ENCODE measurements around the gene RBM19. TPM values are rescaled to one million over a fixed set of nuclear protein-coding genes. Genes with fewer than 3 reads are reported as not detected.

RBM19 gene
- total RNA-seq, 1 donor from 2014 or later: 31.1 TPM

- no peaks in the 10 kb centered on the region for H3K36me3 Mint-ChIP-seq (ENCODE audit: unreplicated experiment)
- no peak for TF ChIP-seq CTCF (IDR thresholded peaks at IDR 0.05)
Observed at GRCh38 chr12:113777751-113778150, 188.4 kb downstream of the RBM19 start.

GRCh38 chr12:113776536-113776935, 189.6 kb downstream of the RBM19 start:
- peaks cover 45% of the 10 kb centered on the region for H3K27me3 Mint-ChIP-seq (ENCODE audit: unreplicated experiment)
- no peaks in the 10 kb centered on the region for H3K9me3 Mint-ChIP-seq (ENCODE audit: unreplicated experiment)
- no peak overlapping the region for H3K27ac Mint-ChIP-seq (ENCODE audit: unreplicated experiment)
- no peak overlapping the region for H3K4me3 Mint-ChIP-seq (ENCODE audit: unreplicated experiment)
- no peak for DNase-seq (ENCODE audit: extremely low spot score, unreplicated experiment)
- no peak for TF ChIP-seq CTCF (IDR thresholded peaks at IDR 0.05)
- H3K36me3 Mint-ChIP-seq (ENCODE audit: unreplicated experiment): no peaks in the 10 kb centered on the region
- H3K4me1 Mint-ChIP-seq (ENCODE audit: unreplicated experiment): no peaks in the 10 kb centered on the region

More at GRCh38 chr12:113777751-113778150, 188.4 kb downstream of the RBM19 start:
- Mint-ChIP-seq H3K27me3 (ENCODE audit: unreplicated experiment) (peaks cover 42% of the 10 kb centered on the region), H3K4me1 (ENCODE audit: unreplicated experiment) (no peaks in the 10 kb centered on the region), H3K27ac (ENCODE audit: unreplicated experiment) (no peak overlapping the region), H3K9me3 (ENCODE audit: unreplicated experiment) (no peaks in the 10 kb centered on the region), H3K4me3 (ENCODE audit: unreplicated experiment) (no peak overlapping the region)
- no peak for DNase-seq (ENCODE audit: extremely low spot score, unreplicated experiment)

GRCh38 chr12:113774526-113774925, 191.6 kb downstream of the RBM19 start:
- peaks cover 36% of the 10 kb centered on the region for H3K27me3 Mint-ChIP-seq (ENCODE audit: unreplicated experiment)
- TF ChIP-seq CTCF (IDR thresholded peaks at IDR 0.05): no peak
- no peaks in the 10 kb centered on the region for H3K36me3 Mint-ChIP-seq (ENCODE audit: unreplicated experiment)
- no peak overlapping the region for H3K4me3 Mint-ChIP-seq (ENCODE audit: unreplicated experiment)
- no peaks in the 10 kb centered on the region for H3K4me1 Mint-ChIP-seq (ENCODE audit: unreplicated experiment)
- no peak for DNase-seq (ENCODE audit: extremely low spot score, unreplicated experiment)
- H3K9me3 Mint-ChIP-seq (ENCODE audit: unreplicated experiment): no peaks in the 10 kb centered on the region
- no peak overlapping the region for H3K27ac Mint-ChIP-seq (ENCODE audit: unreplicated experiment)

GRCh38 chr12:113772505-113773030, 193.6 kb downstream of the RBM19 start:
- no peaks in the 10 kb centered on the region for H3K9me3 Mint-ChIP-seq (ENCODE audit: unreplicated experiment)
- no peak overlapping the region for H3K4me3 Mint-ChIP-seq (ENCODE audit: unreplicated experiment)
- no peaks in the 10 kb centered on the region for H3K4me1 Mint-ChIP-seq (ENCODE audit: unreplicated experiment)
- no peaks in the 10 kb centered on the region for H3K36me3 Mint-ChIP-seq (ENCODE audit: unreplicated experiment)
- no peak overlapping the region for H3K27ac Mint-ChIP-seq (ENCODE audit: unreplicated experiment)
- H3K27me3 Mint-ChIP-seq (ENCODE audit: unreplicated experiment): peaks cover 22% of the 10 kb centered on the region
- TF ChIP-seq CTCF (IDR thresholded peaks at IDR 0.05): no peak
- DNase-seq (ENCODE audit: extremely low spot score, unreplicated experiment): no peak

GRCh38 chr12:113770389-113770865, 195.7 kb downstream of the RBM19 start:
- Mint-ChIP-seq H3K27me3 (ENCODE audit: unreplicated experiment) (peaks cover 14% of the 10 kb centered on the region), H3K36me3 (ENCODE audit: unreplicated experiment) (no peaks in the 10 kb centered on the region), H3K4me3 (ENCODE audit: unreplicated experiment) (no peak overlapping the region), H3K27ac (ENCODE audit: unreplicated experiment) (no peak overlapping the region), H3K4me1 (ENCODE audit: unreplicated experiment) (peaks cover 10% of the 10 kb centered on the region), H3K9me3 (ENCODE audit: unreplicated experiment) (no peaks in the 10 kb centered on the region)
- no peak for TF ChIP-seq CTCF (IDR thresholded peaks at IDR 0.05)
- DNase-seq (ENCODE audit: extremely low spot score, unreplicated experiment): no peak

All from osteocyte (in vitro differentiated cells).